G401 (cell line): ENCODE data around the gene PLEKHA8. TPM values are rescaled to one million over a fixed set of nuclear protein-coding genes. Genes with fewer than 3 reads are reported as not detected.
A peak's percentile ranks its signal among the peaks of the same experiment; 100 is the strongest.

Source experiments
- DNase-seq: peaks from one replicate; pipeline ENCODE4 v3.0.0-alpha.2; 2015; ENCODE audit warnings: low spot score
- in situ Hi-C: cut with HindIII; loops from 2 replicates; pipeline ENCODE4 v1.10.0; 2016; ENCODE audit warnings: low sequenced_read_pairs, mixed read lengths
- total RNA-seq: library from RNA; depleted of rRNA; stranded (reverse); fragments of >200 nt; shearing (Covaris generic); gene quantifications from 2 replicates; pipeline ENCODE4 v1.2.3, GENCODE V29; 2014

PLEKHA8 gene
- total RNA-seq, 1 experiment from 2014 or later = 21.5 TPM

DNA sequence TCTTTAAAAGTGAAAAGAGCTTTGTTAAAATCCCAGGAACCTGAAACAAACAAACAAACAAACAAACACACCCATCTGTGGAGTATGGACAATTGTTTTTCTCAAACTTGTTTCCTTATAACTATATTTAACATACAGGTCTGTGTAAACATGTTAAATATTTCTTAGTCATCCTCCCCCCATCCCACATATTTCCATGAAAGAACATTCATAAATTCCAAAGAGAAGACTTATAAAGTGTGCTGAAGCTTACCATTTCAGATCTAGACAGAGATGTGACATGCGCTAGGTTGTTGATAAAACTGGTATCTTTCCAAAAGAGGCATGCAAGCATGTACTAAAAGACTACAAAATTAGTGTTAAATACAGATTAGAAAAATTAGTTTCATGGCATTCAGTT is 8.3 kb upstream of the PLEKHA8 start:
- in situ Hi-C loops = no loop called here
- no peak for DNase-seq

DNA sequence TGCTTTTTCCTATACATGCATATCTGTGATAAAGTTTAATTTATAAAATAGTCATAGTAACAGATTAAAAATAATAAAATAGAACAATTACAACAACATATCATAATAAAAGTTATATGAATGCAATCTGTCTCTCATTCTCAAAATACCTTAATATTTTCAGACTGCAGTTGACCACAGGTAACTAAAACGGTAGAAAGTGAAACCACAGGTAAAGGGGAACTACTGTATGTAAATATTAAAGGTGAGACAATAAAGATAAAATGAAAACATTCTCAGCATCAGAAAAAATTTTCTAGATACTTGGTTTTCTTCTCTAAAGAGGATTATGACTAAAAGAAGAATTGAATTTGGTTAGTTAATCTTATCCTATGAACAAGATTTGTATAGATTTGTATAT is 7.7 kb upstream of the PLEKHA8 start:
- in situ Hi-C loops = no loop called here
- no peak for DNase-seq

DNA sequence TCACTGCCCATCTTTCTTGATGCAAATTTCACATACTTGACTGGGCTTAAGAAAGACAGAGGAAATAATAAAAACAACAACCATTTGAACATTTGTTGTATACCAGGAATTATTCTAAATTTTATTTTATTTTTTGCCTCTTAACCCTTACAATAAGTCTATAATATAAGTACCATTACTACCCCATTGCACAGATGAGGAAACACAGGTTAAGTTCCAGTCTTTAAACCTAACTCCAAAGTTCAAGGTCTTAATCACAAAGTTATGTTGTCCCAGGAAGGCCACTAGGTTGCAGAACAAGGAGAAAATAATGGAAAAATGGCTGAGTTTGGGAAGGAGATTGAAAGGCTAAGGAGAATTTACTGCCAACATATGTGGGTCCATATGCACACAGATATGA is 5.2 kb upstream of the PLEKHA8 start:
- DNase-seq = no peak
- in situ Hi-C loops = no loop called here

DNA sequence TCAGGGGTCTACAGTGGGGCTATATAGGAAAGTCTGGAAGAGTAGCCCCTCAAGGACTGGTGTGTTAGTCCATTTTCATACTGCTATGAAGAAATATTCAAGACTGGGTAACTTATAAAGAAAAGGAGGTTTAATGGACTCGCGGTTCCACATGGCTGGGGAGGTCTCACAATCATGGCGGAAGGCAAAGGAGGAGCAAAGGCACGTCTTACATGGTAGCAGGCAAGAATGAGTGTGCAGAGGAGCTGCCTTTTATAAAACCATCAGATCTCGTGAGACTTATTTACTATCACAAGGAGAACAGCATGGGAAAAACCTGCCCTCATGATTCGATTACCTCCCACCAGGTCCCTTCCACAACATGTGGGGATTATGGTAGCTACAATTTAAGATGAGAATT is 4.7 kb upstream of the PLEKHA8 start:
- no peak for DNase-seq
- in situ Hi-C loops = no loop called here

DNA sequence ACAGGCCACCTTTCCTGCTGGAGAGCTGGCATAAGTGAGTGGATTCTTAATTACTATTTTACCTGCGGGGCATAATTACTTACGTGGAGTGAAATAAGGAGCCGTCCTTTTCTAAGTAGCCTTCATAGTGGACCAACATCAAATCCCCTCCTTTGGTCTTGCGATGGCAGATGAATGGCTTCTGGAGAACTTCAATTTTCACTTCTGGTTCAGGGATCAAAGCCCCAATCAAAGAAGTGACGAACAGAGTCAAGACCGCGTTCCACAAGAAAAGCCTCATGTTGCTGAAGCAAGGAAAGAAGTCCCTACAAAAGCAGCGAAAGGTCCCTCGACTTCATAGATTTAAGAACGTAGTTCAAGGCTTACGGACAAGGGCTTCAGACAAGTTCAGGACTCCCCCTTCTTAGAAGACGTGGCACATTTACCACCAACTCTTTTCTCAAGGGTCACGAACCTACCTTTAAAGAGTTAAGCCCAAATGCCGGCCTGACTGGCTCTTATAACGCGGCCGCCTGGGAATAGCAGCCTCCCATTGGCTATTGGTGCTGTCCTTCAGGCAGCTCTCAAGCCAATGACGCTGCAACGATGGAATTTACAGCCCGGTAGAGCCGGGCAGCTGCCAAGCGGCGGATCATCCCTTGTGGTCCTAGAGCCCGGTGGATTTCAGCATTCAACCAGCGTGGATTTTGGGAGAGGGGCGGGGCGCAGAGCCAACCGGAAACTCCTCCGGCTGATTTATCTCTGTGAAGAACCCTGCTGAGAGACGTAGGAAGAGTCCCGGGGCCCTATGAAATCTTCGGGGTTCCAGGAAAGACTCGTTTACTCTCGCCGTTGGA is 1.8 kb upstream of the PLEKHA8 start, which contains the start of gene FKBP14:
TSS of gene FKBP14 (minus strand) at position 474 of the 836 bp plus-strand sequence. CDS start at position 280, 194 bp downstream.
- in situ Hi-C loops = no loop called here
- DNase-seq = peak; percentile 99

DNA sequence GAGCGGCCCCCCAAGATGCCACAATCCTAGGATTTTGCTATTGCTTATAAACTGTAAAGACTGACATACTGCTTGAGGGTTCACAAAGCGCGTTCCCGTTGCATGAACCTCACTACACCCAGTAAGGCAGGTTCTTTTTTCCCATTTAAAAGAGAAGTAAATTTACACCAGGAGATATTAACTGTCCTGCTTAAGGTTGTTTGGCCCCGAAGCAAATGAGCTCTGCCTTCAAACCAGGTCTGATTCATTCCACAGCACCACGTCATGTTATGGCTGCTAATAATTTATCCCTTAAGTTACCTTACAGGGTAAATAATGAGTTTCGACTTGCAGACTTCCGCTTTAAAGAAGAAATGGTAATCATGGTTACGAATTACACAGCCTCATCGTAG is 1.2 kb upstream of the PLEKHA8 start:
- DNase-seq = no peak
- in situ Hi-C loops = no loop called here

DNA sequence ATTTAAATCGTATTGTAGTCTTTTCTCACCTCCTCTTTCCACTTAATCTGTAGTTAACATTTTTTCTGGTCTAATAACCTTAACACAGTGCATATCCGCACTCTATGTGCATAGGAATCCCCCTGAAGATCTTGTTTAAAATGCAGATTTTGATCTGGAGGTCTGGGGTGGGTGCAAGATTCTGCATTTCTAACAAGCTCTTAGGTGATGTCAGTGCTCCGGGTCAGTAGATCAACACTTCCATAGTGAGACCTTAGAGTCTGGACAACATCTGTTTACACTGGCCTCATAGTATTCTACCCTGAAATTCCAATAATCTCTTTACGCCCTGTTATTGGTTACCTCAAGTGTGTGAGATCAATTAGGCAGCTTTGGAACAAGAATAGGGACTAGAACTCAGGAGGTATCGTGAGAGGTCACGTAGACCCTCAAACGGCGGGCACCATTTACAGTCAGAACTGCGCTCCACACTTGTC is 434 bp upstream of the PLEKHA8 start:
- in situ Hi-C loops = no loop called here
- no peak for DNase-seq

DNA sequence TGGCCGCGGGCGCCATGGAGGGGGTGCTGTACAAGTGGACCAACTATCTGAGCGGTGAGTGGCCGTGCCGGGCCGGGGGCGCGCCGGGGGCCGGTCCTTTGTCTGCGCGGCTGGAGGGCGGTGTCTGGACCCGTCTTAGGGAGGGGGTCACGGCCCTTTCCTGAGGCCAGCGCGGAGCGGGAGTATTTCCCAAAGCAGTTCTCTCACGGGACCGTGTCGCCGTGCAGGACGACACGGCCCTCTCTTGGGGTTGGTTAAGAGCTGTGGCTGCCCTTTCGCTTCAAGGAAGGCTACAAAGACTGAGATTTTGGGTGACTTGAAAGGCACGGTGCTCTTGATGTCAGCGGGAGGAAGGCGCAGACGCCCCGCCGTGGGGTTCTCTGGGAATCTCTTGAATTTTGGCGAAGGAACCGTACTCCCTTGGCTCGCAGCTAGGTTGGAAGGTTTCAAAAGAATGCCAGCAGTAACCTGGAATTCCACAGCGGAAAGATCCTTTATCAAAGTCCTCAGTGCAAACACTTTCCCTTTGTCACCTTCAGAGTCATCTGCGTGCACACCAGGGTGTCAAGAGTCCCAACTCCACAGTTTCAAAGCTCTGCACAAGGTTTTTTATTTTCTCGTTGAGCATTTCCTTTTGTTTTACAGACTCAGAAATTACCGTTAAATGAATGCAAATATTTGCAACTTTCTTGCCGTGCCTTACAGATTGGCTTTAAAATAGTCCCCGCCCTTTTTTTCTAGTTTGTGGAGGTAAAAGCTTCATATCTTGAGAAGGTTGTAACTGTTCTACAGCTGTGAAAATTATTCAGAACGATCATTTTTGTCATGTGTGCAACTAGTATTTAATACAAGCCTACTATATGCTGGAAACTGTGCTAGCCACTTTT is 780 bp downstream of the PLEKHA8 start:
- in situ Hi-C loops = no loop called here
- DNase-seq = peak; percentile 70

DNA sequence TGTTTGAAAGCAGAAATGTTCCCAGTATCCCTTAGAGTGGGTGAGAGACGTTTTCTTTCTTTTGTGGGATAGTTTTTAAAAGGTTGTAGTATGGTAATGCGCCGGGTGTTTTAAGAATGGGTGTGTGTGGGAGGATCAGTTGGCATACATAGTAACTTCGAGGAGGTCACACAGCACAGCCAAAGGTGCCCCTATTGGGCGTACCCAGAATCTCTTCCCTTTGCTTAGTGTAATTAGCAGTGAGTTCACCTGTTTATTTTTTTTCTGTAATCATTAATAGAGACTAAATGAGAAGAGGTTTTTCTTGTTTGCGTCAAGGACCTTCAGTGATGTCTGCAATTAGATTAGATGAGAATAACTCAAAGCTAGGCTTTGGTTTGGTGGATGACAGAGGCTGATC is 1.5 kb downstream of the PLEKHA8 start:
- in situ Hi-C loops = no loop called here
- peak; percentile 31 for DNase-seq

DNA sequence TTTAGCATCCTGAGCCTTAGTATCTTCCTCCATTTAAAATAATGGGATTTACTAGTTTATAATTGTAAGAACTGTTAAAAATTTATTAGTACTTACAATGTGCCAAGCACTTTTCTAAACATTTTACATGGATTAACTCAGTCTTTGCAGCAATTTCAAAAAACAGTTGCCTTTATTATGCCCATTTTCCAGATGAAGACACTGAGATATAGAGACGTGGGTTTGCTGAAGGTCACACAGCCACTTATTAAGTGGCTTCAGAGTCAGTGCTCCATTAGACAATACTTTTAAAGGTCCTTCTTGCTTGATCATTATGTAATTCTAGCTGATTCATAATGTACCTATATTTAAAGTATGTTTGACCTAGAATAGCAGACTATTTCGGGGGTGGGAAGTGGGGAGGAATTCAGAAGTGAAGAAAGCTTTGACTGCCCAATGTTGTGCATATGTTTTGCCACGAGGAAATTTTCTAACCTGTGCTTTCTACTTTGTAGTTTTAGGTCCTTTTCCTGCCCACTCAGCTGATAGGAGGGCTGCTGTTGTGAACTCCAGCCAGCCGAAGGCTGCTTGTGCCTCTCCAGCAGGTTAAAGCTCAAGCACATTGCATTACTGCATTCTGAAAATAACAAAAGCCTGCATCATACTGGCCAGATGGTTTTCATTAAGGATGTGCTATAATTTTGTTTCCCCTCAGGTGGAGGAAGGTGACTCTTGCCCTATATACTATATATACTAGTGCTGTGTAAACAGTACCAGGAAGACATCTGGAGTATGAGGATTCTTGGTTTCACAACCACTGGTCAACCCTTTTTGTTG is 4.3 kb downstream of the PLEKHA8 start:
- in situ Hi-C loops = no loop called here
- DNase-seq = no peak

DNA sequence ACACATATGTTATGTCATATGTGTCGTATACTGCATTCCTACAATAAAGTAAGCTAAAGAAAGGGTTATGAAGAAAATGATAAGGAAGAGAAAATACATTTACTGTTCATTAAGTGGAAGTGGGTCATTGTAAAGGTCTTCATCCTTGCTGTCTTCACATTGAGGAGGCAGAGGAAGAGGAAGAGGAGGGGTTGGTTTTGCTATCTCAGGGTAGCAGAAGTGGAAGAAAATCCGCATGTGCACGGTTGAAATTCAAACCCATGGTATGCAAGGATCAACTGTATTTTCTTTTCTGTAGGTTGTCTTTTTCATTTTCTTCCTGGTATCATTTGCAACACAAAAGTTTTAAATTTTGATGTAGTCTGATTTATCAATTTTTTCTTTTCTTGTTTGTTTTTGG is 6.3 kb downstream of the PLEKHA8 start:
- in situ Hi-C loops = no loop called here
- DNase-seq = no peak

DNA sequence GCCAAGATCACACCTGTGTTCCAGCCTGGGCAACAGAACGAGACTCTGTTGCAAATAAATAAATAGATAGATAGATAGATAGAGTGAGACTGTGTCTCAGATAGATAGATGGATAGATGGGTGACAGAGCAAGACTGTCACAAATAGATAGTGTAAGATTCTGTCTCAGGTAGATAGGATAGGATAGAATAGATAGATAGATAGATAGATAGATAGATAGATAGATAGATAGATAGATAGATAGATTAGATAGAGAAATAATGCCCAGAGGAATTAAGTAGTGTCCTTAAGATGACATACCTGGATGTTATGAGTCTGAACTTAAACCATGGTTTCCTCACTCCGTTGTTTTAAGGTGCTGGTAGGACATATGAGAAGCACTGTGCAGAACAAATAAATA is 8.0 kb downstream of the PLEKHA8 start:
- in situ Hi-C loops = no loop called here
- DNase-seq = no peak

DNA sequence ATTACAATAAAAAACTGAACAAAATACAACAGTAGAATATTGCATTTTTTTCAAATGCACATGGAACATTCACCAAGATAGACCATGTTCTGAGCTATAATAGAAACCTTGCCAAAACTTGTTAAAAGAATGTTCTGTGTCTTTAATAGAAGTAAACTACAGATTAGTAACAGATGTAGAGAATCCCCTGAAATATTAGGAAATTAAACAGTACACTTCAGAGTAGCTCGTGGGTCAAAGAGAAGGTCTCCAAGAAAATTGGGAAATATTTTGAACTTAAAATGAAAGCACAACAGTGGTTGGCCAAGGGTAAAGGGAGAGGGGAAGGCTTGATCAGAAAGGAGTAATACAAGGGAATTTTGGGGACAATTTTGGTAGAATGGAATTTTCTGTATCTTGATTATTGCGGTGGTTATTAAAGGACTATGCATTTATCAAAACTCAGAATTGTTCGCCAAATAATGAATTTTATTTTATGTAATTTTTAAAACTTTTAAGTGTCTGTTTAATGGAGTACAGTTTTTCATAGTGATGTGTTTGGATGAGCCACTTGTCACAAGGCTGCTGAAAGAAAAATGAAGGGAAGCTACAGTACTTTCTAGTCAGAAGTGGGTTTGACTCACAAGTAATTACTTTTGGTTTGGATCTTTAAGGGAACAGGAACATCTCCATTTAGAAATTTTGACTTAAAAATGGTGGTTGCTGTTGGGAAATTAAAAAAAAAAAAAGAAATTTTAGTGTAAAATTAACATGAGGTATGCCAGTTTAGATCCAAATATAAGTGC is 10.2 kb downstream of the PLEKHA8 start:
- in situ Hi-C loops = no loop called here
- no peak for DNase-seq

DNA sequence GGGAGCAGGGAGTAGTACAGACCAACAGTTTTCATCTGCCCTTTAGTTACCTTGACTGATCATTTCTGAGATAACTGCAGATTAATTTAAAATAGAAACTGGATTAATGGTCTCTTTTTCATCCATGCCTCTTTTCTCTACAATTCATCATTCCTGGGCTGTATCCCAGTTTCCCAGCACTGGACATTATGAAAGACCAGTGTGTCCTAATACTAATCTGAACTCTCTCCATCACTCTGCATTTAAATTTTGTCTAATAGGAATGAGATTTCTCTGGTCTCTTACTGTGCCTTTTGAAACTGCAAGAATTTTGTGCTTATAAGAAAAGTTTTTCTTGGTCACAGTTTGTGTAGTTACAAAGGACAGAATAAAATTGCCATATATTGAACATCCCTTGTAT is 12.7 kb downstream of the PLEKHA8 start:
- in situ Hi-C loops = no loop called here
- DNase-seq = no peak

DNA sequence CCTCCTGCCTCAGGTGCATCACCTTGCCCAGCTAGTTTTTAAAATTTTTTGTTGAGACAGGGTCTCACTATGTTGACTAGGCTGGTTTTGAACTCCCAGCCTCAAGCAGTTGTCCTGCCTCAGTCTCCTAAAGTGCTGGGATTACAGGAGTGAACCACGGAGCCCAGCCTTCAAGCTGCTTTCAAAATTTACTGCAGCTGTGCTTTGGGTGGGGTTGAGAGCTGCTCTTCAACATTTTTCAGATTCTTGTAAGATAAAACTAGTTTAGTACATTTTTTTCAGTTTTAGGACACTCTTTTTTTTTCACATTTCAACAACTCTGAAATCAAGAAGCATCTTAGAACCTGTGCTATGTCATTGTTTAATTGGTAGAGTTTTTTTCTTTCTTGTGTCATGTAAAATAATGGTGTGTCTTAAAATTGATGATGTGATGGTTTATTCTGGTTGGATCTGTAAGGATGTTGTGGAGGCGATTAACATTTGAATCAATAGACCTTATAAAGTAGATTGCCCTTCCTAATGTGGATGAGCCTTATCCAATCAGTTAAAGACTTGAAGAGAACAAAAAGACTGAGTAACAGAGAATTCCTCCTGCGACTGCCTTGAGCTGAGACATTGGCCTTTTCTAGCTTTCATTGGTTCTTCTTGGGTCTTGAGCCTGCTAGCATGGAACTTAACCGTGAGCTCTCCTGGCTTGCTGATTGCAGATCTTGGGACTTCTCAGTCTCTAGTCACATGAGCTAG is 13.5 kb downstream of the PLEKHA8 start:
- no peak for DNase-seq
- in situ Hi-C loops = no loop called here

DNA sequence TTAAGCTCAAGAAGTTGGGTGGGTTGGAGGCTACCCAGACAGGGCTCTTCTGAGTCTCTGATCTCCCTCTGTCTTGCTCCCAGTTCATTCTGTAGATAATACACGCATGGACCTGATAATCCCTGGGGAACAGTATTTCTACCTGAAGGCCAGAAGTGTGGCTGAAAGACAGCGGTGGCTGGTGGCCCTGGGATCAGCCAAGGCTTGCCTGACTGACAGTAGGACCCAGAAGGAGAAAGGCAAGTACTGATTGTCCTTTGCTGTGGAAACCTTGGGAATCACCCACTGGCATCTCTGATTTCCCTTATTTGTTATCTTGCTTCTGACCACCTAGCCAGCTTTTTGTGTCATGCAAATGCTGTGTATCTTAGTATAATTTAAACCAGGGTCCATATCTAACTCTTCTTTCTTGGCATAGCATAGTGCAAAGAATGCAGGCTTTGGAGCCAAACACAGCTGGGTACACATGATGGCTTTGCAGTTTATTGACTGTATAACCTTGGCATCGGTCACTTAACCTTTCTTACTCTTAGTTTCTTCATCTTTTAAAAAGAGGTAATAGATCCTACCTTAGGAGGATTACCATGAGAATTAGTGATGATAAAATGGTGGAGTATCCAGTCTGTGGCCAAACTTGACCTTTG is 18.0 kb downstream of the PLEKHA8 start:
- DNase-seq = no peak
- in situ Hi-C loops = no loop called here

DNA sequence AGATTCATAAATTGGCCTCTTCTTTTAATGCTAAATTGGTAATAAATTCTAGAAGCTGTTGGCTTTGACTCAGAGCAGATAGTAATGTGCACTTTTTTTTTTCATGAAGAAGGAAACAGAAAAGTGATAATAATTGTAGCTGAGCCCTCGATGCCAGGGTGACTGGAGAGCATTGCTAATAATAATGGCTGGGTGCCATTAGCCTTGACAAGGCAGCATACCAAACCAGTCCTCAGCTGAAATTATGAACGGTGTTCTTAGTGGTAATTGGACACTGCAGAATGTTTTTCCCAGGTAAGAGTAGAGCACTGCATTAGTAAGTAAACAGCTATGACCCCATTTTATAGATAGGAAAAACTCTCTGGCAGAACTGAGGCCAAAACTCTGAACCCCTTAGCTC is 18.9 kb downstream of the PLEKHA8 start:
- no peak for DNase-seq
- in situ Hi-C loops = no loop called here

DNA sequence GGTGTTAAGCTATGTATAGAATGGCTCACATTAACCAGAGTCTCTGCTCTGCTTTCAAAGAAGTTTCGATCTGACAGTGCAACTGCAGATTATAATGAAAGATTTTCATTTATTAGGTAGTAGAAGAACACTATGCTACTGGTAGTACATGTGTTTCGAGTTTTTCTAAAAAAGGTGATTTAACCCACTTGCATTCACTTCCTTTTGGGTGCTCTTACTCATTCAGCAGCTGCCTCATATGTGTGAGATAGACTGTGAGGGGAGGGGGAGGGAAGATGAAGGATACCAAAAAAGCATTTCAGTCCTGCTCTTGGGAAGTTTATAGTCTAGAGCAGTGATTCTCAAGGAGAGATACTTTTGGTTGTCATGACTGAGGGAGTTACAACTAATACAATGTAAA is 20.4 kb downstream of the PLEKHA8 start:
- in situ Hi-C loops = no loop called here
- DNase-seq = no peak
